Tibial nerve (tissue), 4 donors: ENCODE results near the gene MRPS11. TPM values are rescaled to one million over a fixed set of nuclear protein-coding genes. Genes with fewer than 3 reads are reported as not detected.
A peak's percentile ranks its signal among the peaks of the same experiment; 100 is the strongest.

ENCODE experiments used
- DNase-seq, 2 donors: peaks; one replicate each; pipeline ENCODE4 v3.0.0-alpha.2; 2019; ENCODE audit warnings: low spot score in 2 of 2
- H3K27ac ChIP-seq, 4 donors: fragments of 200-600 bp; sonication (generic) in 3 of 4; one replicate each; pipeline ENCODE4 v1.5.1; 2017 to 2019; ENCODE audit warnings: mild to moderate bottlenecking in 1 of 4
- H3K27me3 ChIP-seq, 2 donors: fragments of 200-600 bp; sonication (generic) in 1 of 2; one replicate each; pipeline versions ENCODE4 v1.5.1 to v1.6.0; 2017 to 2019
- H3K36me3 ChIP-seq, 3 donors: fragments of 200-600 bp; sonication (generic); one replicate each; pipeline ENCODE4 v1.5.1; 2018 to 2019
- H3K4me1 ChIP-seq, 4 donors: fragments of 200-600 bp; sonication (generic) in 3 of 4; one replicate each; pipeline ENCODE4 v1.5.1; 2017 to 2019
- H3K4me3 ChIP-seq, 4 donors: fragments of 200-600 bp; sonication (generic) in 3 of 4; one replicate each; pipeline ENCODE4 v1.5.1; 2017 to 2019; ENCODE audit warnings: mild to moderate bottlenecking in 1 of 4, moderate library complexity in 1 of 4
- H3K9me3 ChIP-seq, 4 donors: fragments of 200-600 bp; sonication (generic) in 3 of 4; one replicate each; pipeline ENCODE4 v1.5.1; 2017 to 2019
- CTCF ChIP-seq, 5 experiments: fragments of 200-600 bp in 3 of 5; fragments of 450-650 bp in 2 of 5; sonication (generic) in 3 of 5; IDR thresholded peaks; one replicate each; pipeline ENCODE4 v1.5.1; 2016 to 2019; ENCODE audit warnings: antibody characterized with exemption in 5 of 5, mild to moderate bottlenecking in 3 of 5, moderate library complexity in 2 of 5
- EP300 ChIP-seq, 2 donors: sonication (generic); formaldehyde crosslinking; IDR thresholded peaks; one replicate each; pipeline ENCODE4 v1.6.1; 2017; ENCODE audit warnings: antibody characterized with exemption in 2 of 2, mild to moderate bottlenecking in 1 of 2
- POLR2A ChIP-seq, 2 donors: fragments of 450-650 bp; IDR thresholded peaks; one replicate each; pipeline ENCODE4 v1.6.1; 2017; ENCODE audit warnings: antibody characterized with exemption in 2 of 2, mild to moderate bottlenecking in 2 of 2, moderate library complexity in 2 of 2
- WGBS, 2 donors: methylation state at CpG; one replicate each; pipeline ENCODE4 v1.1.5; 2018; 5-methylcytosine and 5-hydroxymethylcytosine counted together
- total RNA-seq, 4 donors: library from RNA; depleted of rRNA; stranded (reverse); fragments of >200 nt; gene quantifications; one replicate each; pipeline ENCODE4 v1.1.0, GENCODE V29; 2016

Gene MRPS11
- total RNA-seq, 4 donors from 2014 or later: 22.2 to 45.4 (median 37.1) TPM

GRCh38 chr15:88477126-88477525 lies 9.6 kb downstream of the MRPS11 start:
- H3K27me3 ChIP-seq: no peaks in the 10 kb centered on the region
- 84 to 90% methylated on average over 7 of the region's 7 CpGs for WGBS, 2 donors
- TF ChIP-seq POLR2A (IDR thresholded peaks at IDR 0.05) (no peak), CTCF (IDR thresholded peaks at IDR 0.05) (no peak), EP300 (IDR thresholded peaks at IDR 0.05) (no peak)
- peaks cover 0 to 14% (median 0%) of the 10 kb centered on the region in 4 donors for H3K4me1 ChIP-seq
- peak overlapping the region in 1 of 4 donors; percentile 41 for H3K27ac ChIP-seq
- no peaks in the 10 kb centered on the region for H3K9me3 ChIP-seq
- H3K4me3 ChIP-seq: no peak overlapping the region
- peaks cover 0 to 85% (median 0%) of the 10 kb centered on the region in 3 donors for H3K36me3 ChIP-seq
- no peak for DNase-seq

- TF ChIP-seq POLR2A (IDR thresholded peaks at IDR 0.05) (no peak), CTCF (IDR thresholded peaks at IDR 0.05) (no peak), EP300 (IDR thresholded peaks at IDR 0.05) (no peak)
- no peak for DNase-seq
- 76 to 86% methylated on average over 5 of the region's 5 CpGs for WGBS, 2 donors
- Histone ChIP-seq H3K4me3 (no peak overlapping the region), H3K36me3 (peaks cover 0 to 78% (median 0%) of the 10 kb centered on the region in 3 donors), H3K27ac (no peak overlapping the region), H3K27me3 (no peaks in the 10 kb centered on the region), H3K4me1 (peaks cover 0 to 14% (median 0%) of the 10 kb centered on the region in 4 donors), H3K9me3 (no peaks in the 10 kb centered on the region)
Measured at GRCh38 chr15:88477904-88478303, 10.4 kb downstream of the MRPS11 start.

- Histone ChIP-seq H3K4me3 (no peak overlapping the region), H3K9me3 (no peaks in the 10 kb centered on the region), H3K27ac (no peak overlapping the region), H3K36me3 (peaks cover 0 to 65% (median 0%) of the 10 kb centered on the region in 3 donors), H3K27me3 (no peaks in the 10 kb centered on the region), H3K4me1 (peaks cover 0 to 14% (median 0%) of the 10 kb centered on the region in 4 donors)
- DNase-seq: no peak
- TF ChIP-seq POLR2A (IDR thresholded peaks at IDR 0.05) (no peak), CTCF (IDR thresholded peaks at IDR 0.05) (no peak), EP300 (IDR thresholded peaks at IDR 0.05) (no peak)
- 60 to 67% methylated on average over 3 of the region's 3 CpGs for WGBS, 2 donors
Measured at GRCh38 chr15:88479169-88479568, 11.7 kb downstream of the MRPS11 start.

DNA sequence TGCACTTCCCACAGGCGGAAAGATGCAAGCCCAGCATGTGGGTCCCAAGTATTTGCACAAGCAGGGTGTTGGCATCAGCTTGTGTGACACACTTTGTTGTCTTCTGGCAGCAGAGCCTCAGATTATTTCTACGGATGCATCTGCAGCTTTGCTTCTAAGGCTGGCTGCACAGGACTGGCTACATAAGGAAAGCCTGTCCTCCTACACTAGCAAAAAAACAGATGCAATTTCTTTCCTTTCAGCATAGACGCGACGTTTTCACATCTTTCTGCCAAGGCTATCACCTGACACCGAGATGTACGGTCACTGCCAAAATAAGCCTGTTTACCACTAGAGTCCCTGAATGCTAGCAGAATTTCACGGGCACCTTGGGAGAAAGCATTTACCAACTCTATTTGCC lies 13.5 kb downstream of the MRPS11 start:
- Histone ChIP-seq H3K36me3 (peaks cover 0 to 47% (median 0%) of the 10 kb centered on the region in 3 donors), H3K4me3 (no peak overlapping the region), H3K27me3 (no peaks in the 10 kb centered on the region), H3K4me1 (peaks cover 0 to 14% (median 0%) of the 10 kb centered on the region in 4 donors), H3K27ac (no peak overlapping the region), H3K9me3 (no peaks in the 10 kb centered on the region)
- TF ChIP-seq CTCF (IDR thresholded peaks at IDR 0.05): no peak
- TF ChIP-seq EP300 (IDR thresholded peaks at IDR 0.05): no peak
- no peak for TF ChIP-seq POLR2A (IDR thresholded peaks at IDR 0.05)
- 63 to 76% methylated on average over 7 to 8 of the region's 8 CpGs for WGBS, 2 donors
- no peak for DNase-seq

GRCh38 chr15:88482263-88482662 lies 14.8 kb downstream of the MRPS11 start:
- H3K27ac ChIP-seq: no peak overlapping the region
- peaks cover 0 to 2% (median 0%) of the 10 kb centered on the region in 4 donors for H3K4me1 ChIP-seq
- TF ChIP-seq CTCF (IDR thresholded peaks at IDR 0.05) (no peak), POLR2A (IDR thresholded peaks at IDR 0.05) (no peak), EP300 (IDR thresholded peaks at IDR 0.05) (no peak)
- no peaks in the 10 kb centered on the region for H3K27me3 ChIP-seq
- H3K9me3 ChIP-seq: no peaks in the 10 kb centered on the region
- WGBS, 2 donors: 46 to 63% methylated on average over 1 of the region's 1 CpG
- no peak for DNase-seq
- H3K4me3 ChIP-seq: no peak overlapping the region
- peaks cover 0 to 37% (median 0%) of the 10 kb centered on the region in 3 donors for H3K36me3 ChIP-seq
